GM12865 (cell line): ENCODE results near the gene FAM9C.
A peak's percentile ranks its signal among the peaks of the same experiment; 100 is the strongest.

Source experiments
- DNase-seq: peaks from one replicate; pipeline ENCODE4 v3.0.0; 2010; ENCODE audit warnings: low read depth
- H3K4me3 ChIP-seq: 2 replicates; pipeline ENCODE4 v1.5.1; 2011; ENCODE audit warnings: mild to moderate bottlenecking, low read depth, low read length, control low read depth
- TF ChIP-seq, protein P1 (sequence below): IDR thresholded peaks from 2 replicates; pipeline ENCODE4 v1.5.1; 2011; ENCODE audit warnings: low read length, control low read depth, low read depth, inconsistent platforms; ENCODE audit not compliant: insufficient read depth; ENCODE audit errors: missing control alignments

FAM9C gene

DNA sequence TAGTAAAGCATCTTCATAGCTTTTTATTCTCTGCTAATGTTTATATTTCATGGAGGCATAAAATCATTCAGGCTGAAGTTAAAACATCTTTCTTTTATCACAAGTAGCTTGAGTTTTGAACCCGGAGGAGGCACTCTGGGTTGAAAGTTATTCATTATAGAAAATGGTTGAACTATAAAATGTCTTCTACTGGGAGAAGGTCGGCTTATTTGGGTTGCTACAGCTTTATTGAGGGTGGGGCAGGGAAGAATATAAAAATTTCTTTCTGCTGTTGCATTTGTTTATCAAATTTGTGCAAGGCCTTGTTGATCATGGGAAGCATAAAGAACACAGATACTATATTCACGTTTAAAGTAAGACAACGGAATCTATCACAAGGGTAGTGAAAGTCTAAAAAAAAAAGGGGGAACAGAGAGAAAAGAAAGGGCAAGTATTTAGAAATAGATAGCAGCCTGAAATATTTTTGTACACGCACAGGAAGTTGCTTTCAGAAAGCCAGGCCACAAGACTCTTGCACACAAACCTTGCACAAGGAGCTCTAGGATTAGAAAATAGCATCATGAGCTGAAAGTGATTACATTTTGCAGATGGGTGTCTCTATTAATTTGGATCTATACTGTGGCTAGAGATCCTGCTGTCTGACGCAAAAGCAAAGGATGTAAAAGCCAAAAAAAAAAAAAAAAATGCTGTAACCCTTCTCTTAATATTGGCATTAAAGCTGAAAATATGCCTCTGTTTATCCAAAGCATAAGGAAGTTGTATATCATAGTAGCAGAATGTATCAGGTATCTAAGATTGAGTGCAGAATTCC lies 37.2 kb upstream of the FAM9C start:
- DNase-seq = peak; percentile 79
- H3K4me3 ChIP-seq = no peak overlapping the region
- TF ChIP-seq, protein P1, sequence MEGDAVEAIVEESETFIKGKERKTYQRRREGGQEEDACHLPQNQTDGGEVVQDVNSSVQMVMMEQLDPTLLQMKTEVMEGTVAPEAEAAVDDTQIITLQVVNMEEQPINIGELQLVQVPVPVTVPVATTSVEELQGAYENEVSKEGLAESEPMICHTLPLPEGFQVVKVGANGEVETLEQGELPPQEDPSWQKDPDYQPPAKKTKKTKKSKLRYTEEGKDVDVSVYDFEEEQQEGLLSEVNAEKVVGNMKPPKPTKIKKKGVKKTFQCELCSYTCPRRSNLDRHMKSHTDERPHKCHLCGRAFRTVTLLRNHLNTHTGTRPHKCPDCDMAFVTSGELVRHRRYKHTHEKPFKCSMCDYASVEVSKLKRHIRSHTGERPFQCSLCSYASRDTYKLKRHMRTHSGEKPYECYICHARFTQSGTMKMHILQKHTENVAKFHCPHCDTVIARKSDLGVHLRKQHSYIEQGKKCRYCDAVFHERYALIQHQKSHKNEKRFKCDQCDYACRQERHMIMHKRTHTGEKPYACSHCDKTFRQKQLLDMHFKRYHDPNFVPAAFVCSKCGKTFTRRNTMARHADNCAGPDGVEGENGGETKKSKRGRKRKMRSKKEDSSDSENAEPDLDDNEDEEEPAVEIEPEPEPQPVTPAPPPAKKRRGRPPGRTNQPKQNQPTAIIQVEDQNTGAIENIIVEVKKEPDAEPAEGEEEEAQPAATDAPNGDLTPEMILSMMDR = no peak

DNA sequence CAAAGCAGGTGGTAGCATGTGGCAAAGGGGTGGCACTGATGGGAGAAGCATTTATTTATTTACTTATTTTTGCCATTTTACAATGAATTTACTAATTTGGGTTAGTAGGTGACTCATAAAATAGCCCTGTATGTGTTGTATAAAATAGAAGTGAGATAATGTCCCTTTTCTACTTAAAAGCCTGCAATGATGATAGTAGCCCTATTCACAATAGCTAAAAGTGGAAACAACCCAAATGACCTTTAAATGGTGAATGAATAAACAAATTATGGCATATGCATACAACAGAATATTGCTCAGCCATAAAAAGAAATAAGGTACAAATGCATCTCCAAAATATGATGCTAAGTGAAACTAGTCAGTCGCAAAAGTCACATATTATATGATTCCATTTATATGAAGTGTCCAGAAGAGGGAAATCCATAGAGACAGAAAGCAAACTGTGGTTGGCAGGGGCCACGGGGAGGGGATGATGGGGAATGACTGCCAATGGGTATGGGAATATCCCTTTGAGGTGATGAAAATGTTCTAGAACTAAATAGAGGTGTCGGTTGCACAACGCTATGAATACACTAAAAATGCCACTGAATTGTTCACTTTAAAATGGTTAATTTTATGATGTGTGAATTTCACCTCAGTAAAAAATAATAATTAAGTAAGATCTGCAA lies 35.8 kb upstream of the FAM9C start:
- no peak for DNase-seq
- no peak overlapping the region for H3K4me3 ChIP-seq
- TF ChIP-seq, protein P1 = no peak

DNA sequence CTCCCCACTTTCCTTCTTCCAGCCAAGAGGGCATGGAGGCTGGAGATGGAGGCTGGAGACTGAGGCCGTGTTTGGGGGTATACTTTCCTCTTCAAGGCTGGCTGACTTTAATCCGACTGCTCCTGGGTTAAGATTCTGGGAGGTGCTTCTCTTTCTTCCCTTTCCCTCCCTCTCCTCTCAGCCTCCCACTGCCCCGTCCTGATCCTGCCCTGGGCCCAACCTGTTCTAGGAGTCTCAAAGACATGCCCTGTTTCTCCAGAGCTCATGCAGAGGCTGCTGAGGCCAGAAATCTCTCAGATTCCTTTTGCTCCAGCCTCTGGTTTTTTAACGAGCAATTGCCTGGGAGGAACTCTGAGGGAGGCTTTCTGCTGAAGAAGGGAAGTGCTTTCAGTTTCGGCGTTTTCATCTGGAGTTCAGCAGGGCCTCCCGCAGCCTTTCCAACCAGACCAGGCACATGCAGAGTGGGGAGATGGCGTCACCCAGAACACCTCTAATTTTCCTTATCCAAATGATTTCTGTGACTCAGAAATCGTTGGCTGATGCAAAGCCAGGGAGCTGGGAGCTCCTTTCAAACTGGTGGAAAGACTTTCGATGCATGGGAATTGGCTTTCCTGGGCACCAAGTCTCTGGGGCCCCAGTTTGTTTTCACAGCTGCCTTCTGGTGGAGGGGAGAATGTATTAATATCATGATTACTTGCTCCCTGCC lies 34.5 kb upstream of the FAM9C start:
- H3K4me3 ChIP-seq = no peak overlapping the region
- no peak for DNase-seq
- TF ChIP-seq, protein P1 = no peak

DNA sequence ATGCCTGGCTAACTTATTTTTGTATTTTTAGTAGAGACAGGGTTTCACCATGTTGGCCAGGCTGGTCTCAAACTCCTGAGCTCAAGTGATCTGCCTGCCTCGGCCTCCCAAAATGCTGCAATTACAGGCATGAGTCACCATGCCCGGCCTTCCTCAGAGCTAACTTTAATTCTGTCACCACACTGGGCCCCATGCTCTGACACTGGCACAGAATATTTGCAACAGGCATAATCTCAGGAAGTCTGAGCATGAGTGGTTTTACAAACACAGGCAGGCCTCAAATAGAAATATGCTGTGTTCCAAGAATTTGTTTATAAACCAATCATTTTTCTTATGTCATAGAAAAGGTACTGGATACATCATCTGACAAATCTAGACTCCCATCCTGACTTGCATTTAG lies 32.7 kb upstream of the FAM9C start:
- DNase-seq = no peak
- H3K4me3 ChIP-seq = no peak overlapping the region
- TF ChIP-seq, protein P1 = no peak

GRCh38 chrX:13076176-13076961 lies 31.9 kb upstream of the FAM9C start:
- H3K4me3 ChIP-seq = no peak overlapping the region
- TF ChIP-seq, protein P1 = no peak
- DNase-seq = peak; percentile 66
